Stimulated activated naive B cell treated with anti-CD40 and anti-IgM and Interleukin-4, amounts not matched to agents 10 μg/mL and 1 μg/mL and 100 μg/mL, for 72 hours (primary cell): Measurements from ENCODE around the gene WDR1.

ENCODE experiments used
- ATAC-seq, 2 donors: fragments of 150-1000 bp; cut with Tn5 transposase; replicated peaks; 2 replicates each; pipeline ENCODE4 v1.10.0; 2021; ENCODE audit warnings: moderate library complexity in 1 of 2
- DNase-seq: peaks from one replicate; pipeline ENCODE4 v3.0.0; 2021
- H3K27ac Mint-ChIP-seq: one replicate; pipeline ENCODE4 v1.8.0; 2022; ENCODE audit warnings: mild to moderate bottlenecking, mixed read lengths
- H3K27me3 Mint-ChIP-seq, 2 donors: one replicate each; pipeline ENCODE4 v1.8.0; 2022; ENCODE audit warnings: mixed read lengths in 2 of 2
- H3K36me3 Mint-ChIP-seq, 2 donors: one replicate each; pipeline ENCODE4 v1.8.0; 2022; ENCODE audit warnings: mixed read lengths in 2 of 2, mild to moderate bottlenecking in 1 of 2
- H3K4me1 Mint-ChIP-seq, 2 donors: one replicate each; pipeline ENCODE4 v1.8.0; 2022; ENCODE audit warnings: mixed read lengths in 2 of 2, mild to moderate bottlenecking in 1 of 2
- H3K4me3 Mint-ChIP-seq, 2 donors: one replicate each; pipeline ENCODE4 v1.8.0; 2022; ENCODE audit warnings: mild to moderate bottlenecking in 2 of 2, mixed read lengths in 2 of 2, moderate library complexity in 1 of 2
- H3K9me3 Mint-ChIP-seq, 2 donors: one replicate each; pipeline ENCODE4 v1.8.0; 2022; ENCODE audit warnings: mixed read lengths in 2 of 2, mild to moderate bottlenecking in 1 of 2

WDR1 gene

GRCh38 chr4:10084651-10085358 lies 31.8 kb downstream of the WDR1 start:
- no peaks in the 10 kb centered on the region for H3K27me3 Mint-ChIP-seq
- no peaks in the 10 kb centered on the region for H3K9me3 Mint-ChIP-seq
- H3K27ac Mint-ChIP-seq = peak overlapping the region; percentile 75
- peaks cover 54 to 59% of the 10 kb centered on the region in 2 donors for H3K36me3 Mint-ChIP-seq
- DNase-seq (no peak), ATAC-seq (no peak)
- peaks cover 2 to 10% of the 10 kb centered on the region in 2 donors for H3K4me1 Mint-ChIP-seq
- no peak overlapping the region for H3K4me3 Mint-ChIP-seq

GRCh38 chr4:10083861-10084641 lies 32.5 kb downstream of the WDR1 start:
- Mint-ChIP-seq H3K36me3 (peaks cover 55 to 64% of the 10 kb centered on the region in 2 donors), H3K9me3 (no peaks in the 10 kb centered on the region), H3K4me1 (peaks cover 2 to 10% of the 10 kb centered on the region in 2 donors), H3K4me3 (no peak overlapping the region), H3K27ac (peak overlapping the region; percentile 56), H3K27me3 (no peaks in the 10 kb centered on the region)
- DNase-seq (no peak), ATAC-seq (no peak)

GRCh38 chr4:10083331-10083771 lies 33.2 kb downstream of the WDR1 start:
- H3K4me1 Mint-ChIP-seq = peaks cover 2 to 10% of the 10 kb centered on the region in 2 donors
- no peaks in the 10 kb centered on the region for H3K9me3 Mint-ChIP-seq
- no peak for ATAC-seq
- no peak for DNase-seq
- H3K27me3 Mint-ChIP-seq = no peaks in the 10 kb centered on the region
- H3K36me3 Mint-ChIP-seq = peaks cover 61 to 69% of the 10 kb centered on the region in 2 donors
- no peak overlapping the region for H3K4me3 Mint-ChIP-seq
- H3K27ac Mint-ChIP-seq = peak overlapping the region; percentile 56

GRCh38 chr4:10082459-10083272 lies 33.9 kb downstream of the WDR1 start:
- no peaks in the 10 kb centered on the region for H3K9me3 Mint-ChIP-seq
- no peak overlapping the region for H3K4me3 Mint-ChIP-seq
- ATAC-seq (no peak), DNase-seq (no peak)
- peaks cover 2 to 10% of the 10 kb centered on the region in 2 donors for H3K4me1 Mint-ChIP-seq
- H3K36me3 Mint-ChIP-seq = peaks cover 58 to 67% of the 10 kb centered on the region in 2 donors
- H3K27ac Mint-ChIP-seq = peak overlapping the region; percentile 34
- H3K27me3 Mint-ChIP-seq = no peaks in the 10 kb centered on the region

- Mint-ChIP-seq H3K9me3 (no peaks in the 10 kb centered on the region), H3K27me3 (no peaks in the 10 kb centered on the region), H3K4me3 (no peak overlapping the region), H3K4me1 (peaks cover under 1 to 6% of the 10 kb centered on the region in 2 donors), H3K27ac (peak overlapping the region; percentile 34), H3K36me3 (peaks cover 52 to 63% of the 10 kb centered on the region in 2 donors)
- ATAC-seq (no peak), DNase-seq (no peak)
These were observed 34.6 kb downstream of the WDR1 start for GRCh38 chr4:10082047-10082446.

- ATAC-seq = no peak
- H3K27ac Mint-ChIP-seq = peak overlapping the region; percentile 51
- peaks cover 50 to 65% of the 10 kb centered on the region in 2 donors for H3K36me3 Mint-ChIP-seq
- H3K27me3 Mint-ChIP-seq = no peaks in the 10 kb centered on the region
- H3K9me3 Mint-ChIP-seq = no peaks in the 10 kb centered on the region
- H3K4me3 Mint-ChIP-seq = no peak overlapping the region
- peaks cover 0 to 2% of the 10 kb centered on the region in 2 donors for H3K4me1 Mint-ChIP-seq
- DNase-seq = no peak
These were observed 35.4 kb downstream of the WDR1 start for GRCh38 chr4:10081218-10081606.

- no peak for DNase-seq
- Mint-ChIP-seq H3K27ac (peak overlapping the region; percentile 51), H3K4me3 (no peak overlapping the region), H3K27me3 (no peaks in the 10 kb centered on the region), H3K9me3 (no peaks in the 10 kb centered on the region), H3K4me1 (no peaks in the 10 kb centered on the region), H3K36me3 (peaks cover 52 to 67% of the 10 kb centered on the region in 2 donors)
- peak in 1 of 2 donors; percentile 29 for ATAC-seq
These were observed 35.9 kb downstream of the WDR1 start for GRCh38 chr4:10080589-10081217.

GRCh38 chr4:10079912-10080588 lies 36.5 kb downstream of the WDR1 start:
- H3K36me3 Mint-ChIP-seq = peaks cover 49 to 67% of the 10 kb centered on the region in 2 donors

GRCh38 chr4:10079256-10079655 lies 37.3 kb downstream of the WDR1 start:
- ATAC-seq = no peak
- H3K36me3 Mint-ChIP-seq = peaks cover 50 to 70% of the 10 kb centered on the region in 2 donors
- H3K27ac Mint-ChIP-seq = peak overlapping the region; percentile 59

More at GRCh38 chr4:10079912-10080588, 36.5 kb downstream of the WDR1 start:
- DNase-seq (no peak), ATAC-seq (no peak)
- H3K27ac Mint-ChIP-seq = peak overlapping the region; percentile 44
- H3K9me3 Mint-ChIP-seq = no peaks in the 10 kb centered on the region
- H3K4me3 Mint-ChIP-seq = no peak overlapping the region
- no peaks in the 10 kb centered on the region for H3K4me1 Mint-ChIP-seq
- no peaks in the 10 kb centered on the region for H3K27me3 Mint-ChIP-seq

GRCh38 chr4:10078481-10079233 lies 37.9 kb downstream of the WDR1 start:
- no peak for DNase-seq
- ATAC-seq = no peak
- Mint-ChIP-seq H3K4me3 (peak overlapping the region in 1 of 2 donors; percentile 29), H3K9me3 (no peaks in the 10 kb centered on the region), H3K36me3 (peaks cover 52 to 70% of the 10 kb centered on the region in 2 donors), H3K27me3 (no peaks in the 10 kb centered on the region), H3K4me1 (no peaks in the 10 kb centered on the region), H3K27ac (peak overlapping the region; percentile 76)

More at GRCh38 chr4:10079256-10079655, 37.3 kb downstream of the WDR1 start:
- no peak for DNase-seq
- H3K9me3 Mint-ChIP-seq = no peaks in the 10 kb centered on the region
- no peaks in the 10 kb centered on the region for H3K4me1 Mint-ChIP-seq
- no peaks in the 10 kb centered on the region for H3K27me3 Mint-ChIP-seq
- no peak overlapping the region for H3K4me3 Mint-ChIP-seq

- Mint-ChIP-seq H3K9me3 (no peaks in the 10 kb centered on the region), H3K4me3 (no peak overlapping the region), H3K36me3 (peaks cover 48 to 69% of the 10 kb centered on the region in 2 donors), H3K27me3 (no peaks in the 10 kb centered on the region), H3K27ac (peak overlapping the region; percentile 76), H3K4me1 (no peaks in the 10 kb centered on the region)
- no peak for DNase-seq
- ATAC-seq = no peak
These were observed 38.9 kb downstream of the WDR1 start for GRCh38 chr4:10077483-10078335.

- Mint-ChIP-seq H3K36me3 (peaks cover 42 to 70% of the 10 kb centered on the region in 2 donors), H3K4me1 (no peaks in the 10 kb centered on the region), H3K27ac (no peak overlapping the region), H3K9me3 (no peaks in the 10 kb centered on the region), H3K27me3 (no peaks in the 10 kb centered on the region), H3K4me3 (no peak overlapping the region)
- ATAC-seq (no peak), DNase-seq (no peak)
These were observed 39.5 kb downstream of the WDR1 start for GRCh38 chr4:10077076-10077475.
